Spleen (tissue), 7 donors: ENCODE data around the gene TTC36.

ENCODE experiments used
- CTCF ChIP-seq, 11 experiments: fragments of 200-600 bp in 7 of 11; fragments of 450-650 bp in 4 of 11; sonication (generic) in 4 of 11; IDR thresholded peaks in 8 of 11; conservative IDR thresholded peaks in 3 of 11; 1 replicate in 7 of 11; 2 replicates in 4 of 11; pipeline versions ENCODE4 v1.4.0 to v1.8.0; 2016 to 2021; ENCODE audit warnings: antibody characterized with exemption in 11 of 11, inconsistent platforms in 4 of 11, mild to moderate bottlenecking in 1 of 11
- POLR2AphosphoS5 ChIP-seq, 3 donors: sonication (generic); formaldehyde crosslinking; IDR thresholded peaks; one replicate each; pipeline ENCODE4 v1.5.1; 2017; ENCODE audit warnings: antibody characterized with exemption in 3 of 3
- donor health status: DM: no; HTN: no; CAD: no; lungs with moderate emphysema.
- donor health status: DM: no; HTN: no; CAD: no.
- donor health status: DM: no; HTN: no; CAD: no.

DNA sequence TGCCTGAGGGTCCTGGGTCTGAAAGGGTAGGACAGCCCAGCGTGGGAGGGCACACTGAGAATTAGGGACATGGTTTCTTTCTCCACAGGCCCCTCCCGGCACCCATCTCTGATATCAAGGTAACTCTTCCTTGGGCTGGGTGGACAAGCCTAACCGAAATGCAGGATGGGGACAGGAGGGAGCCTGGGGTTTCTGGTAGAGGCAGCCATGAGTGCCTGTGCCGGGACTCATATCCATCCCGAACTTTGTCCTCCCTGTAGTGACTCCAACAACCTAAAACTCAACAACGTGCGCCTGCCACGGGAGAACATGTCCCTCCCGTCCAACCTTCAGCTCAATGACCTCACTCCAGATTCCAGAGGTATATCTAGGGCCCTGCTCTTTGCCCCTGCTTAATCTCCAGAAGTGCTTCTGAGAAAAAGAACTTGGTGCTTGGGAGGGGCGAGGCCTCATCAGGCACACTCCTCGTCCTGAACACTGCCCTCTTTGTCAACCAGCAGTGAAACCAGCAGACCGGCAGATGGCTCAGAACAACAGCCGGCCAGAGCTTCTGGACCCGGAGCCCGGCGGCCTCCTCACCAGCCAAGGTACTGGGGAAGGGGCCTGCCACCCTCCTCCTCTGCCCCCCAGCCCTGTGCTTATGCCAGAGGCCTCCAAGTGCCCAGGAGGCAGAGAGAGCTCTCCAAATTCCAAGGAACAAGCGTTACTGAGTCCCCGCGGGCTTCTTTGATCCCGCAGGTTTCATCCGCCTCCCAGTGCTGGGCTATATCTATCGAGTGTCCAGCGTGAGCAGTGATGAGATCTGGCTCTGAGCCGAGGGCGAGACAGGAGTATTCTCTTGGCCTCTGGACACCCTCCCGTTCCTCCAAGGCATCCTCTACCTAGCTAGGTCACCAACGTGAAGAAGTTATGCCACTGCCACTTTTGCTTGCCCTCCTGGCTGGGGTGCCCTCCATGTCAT is 6.8 kb downstream of the TTC36 start:
- no peak for TF ChIP-seq CTCF (IDR thresholded peaks at IDR 0.05 in 8 of 11, conservative IDR thresholded peaks at IDR 0.05 in 3 of 11)
- TF ChIP-seq POLR2AphosphoS5 (IDR thresholded peaks at IDR 0.05), result no peak
